GM12878 (cell line): ENCODE data around the gene SSBP4. TPM values are rescaled to one million over a fixed set of nuclear protein-coding genes. Genes with fewer than 3 reads are reported as not detected.

Experiments used
- FOXK2 ChIP-seq: fragments of 450-650 bp; IDR thresholded peaks from 2 replicates; pipeline ENCODE4 v1.6.1; 2017; ENCODE audit warnings: mild to moderate bottlenecking, moderate library complexity
- RAD21 ChIP-seq: IDR thresholded peaks from 2 replicates; pipeline ENCODE4 v1.6.1; 2011; ENCODE audit warnings: mild to moderate bottlenecking, low read depth, low read length, moderate library complexity; ENCODE audit not compliant: insufficient read depth
- RELA ChIP-seq: fragments of 450-650 bp; IDR thresholded peaks from 2 replicates; pipeline ENCODE4 v1.8.0; 2014; ENCODE audit warnings: borderline replicate concordance; ENCODE audit not compliant: partially characterized antibody
- SIN3A ChIP-seq: IDR thresholded peaks from 2 replicates; pipeline ENCODE4 v1.6.1; 2012; ENCODE audit warnings: low read depth, low read length, improper control_type of control experiment
- SRF ChIP-seq, 2 experiments: IDR thresholded peaks; 2 replicates each; pipeline ENCODE4 v1.6.1; 2011; ENCODE audit warnings: low read depth in 2 of 2, low read length in 2 of 2, mild to moderate bottlenecking in 1 of 2, moderate library complexity in 1 of 2
- ZNF217 ChIP-seq: fragments of 450-650 bp; IDR thresholded peaks from 2 replicates; pipeline ENCODE4 v1.6.1; 2017; ENCODE audit warnings: antibody characterized with exemption, mild to moderate bottlenecking
- ZNF24 ChIP-seq: fragments of 450-650 bp; IDR thresholded peaks from 2 replicates; pipeline ENCODE4 v1.6.1; 2017; ENCODE audit warnings: antibody characterized with exemption, mild to moderate bottlenecking
- polyA plus RNA-seq, 11 experiments: library from polyadenylated mRNA; depleted of rRNA in 4 of 11; unstranded in 6 of 11; stranded (reverse) in 5 of 11; fragments of >200 nt; fragmentation: Nextera tagmentation in 4 of 11; fragmentation: Illumina TruSeq in 1 of 11; extraction: Ambion mirVana in 4 of 11; extraction: Trizol in 1 of 11; gene quantifications; 1 replicate in 1 of 11; 2 replicates in 10 of 11; pipeline versions ENCODE4 v1.2.1 to v1.2.3, GENCODE V29; 2011 to 2016; ENCODE audit warnings: inconsistent platforms in 2 of 11, missing spikeins in 2 of 11, low read depth in 1 of 11
- total RNA-seq, 4 experiments: library from RNA; depleted of rRNA in 3 of 4; stranded (reverse); fragments of >200 nt in 3 of 4; fragmentation: Illumina TruSeq in 1 of 4; extraction: Trizol in 1 of 4; gene quantifications; 2 replicates each; pipeline versions ENCODE4 v1.2.1 to v1.2.3, GENCODE V29; 2013 to 2021
- TF ChIP-seq, protein P1 (sequence below): fragments of 450-650 bp; IDR thresholded peaks from 2 replicates; pipeline ENCODE4 v1.6.1; 2017; ENCODE audit warnings: mild to moderate bottlenecking, low read depth, inconsistent platforms; ENCODE audit not compliant: poor library complexity, severe bottlenecking
- TF ChIP-seq, protein P2 (sequence below): IDR thresholded peaks from 2 replicates; pipeline ENCODE4 v1.6.1; 2011; ENCODE audit warnings: borderline replicate concordance, low read depth, mild to moderate bottlenecking, moderate library complexity, low read length; ENCODE audit not compliant: insufficient read depth, poor library complexity, severe bottlenecking
- TF ChIP-seq, protein P3 (sequence below): IDR thresholded peaks from 2 replicates; pipeline ENCODE4 v1.6.1; 2011; ENCODE audit warnings: low read depth, mild to moderate bottlenecking, low read length, moderate library complexity, borderline replicate concordance; ENCODE audit errors: extremely low read depth

SSBP4 gene
- total and polyA plus RNA-seq, 10 of the 15 experiments (the other 5 are each of a cell fraction or from before 2014, with no cell fraction given): 0.37 to 150 (median 38.9) TPM

DNA sequence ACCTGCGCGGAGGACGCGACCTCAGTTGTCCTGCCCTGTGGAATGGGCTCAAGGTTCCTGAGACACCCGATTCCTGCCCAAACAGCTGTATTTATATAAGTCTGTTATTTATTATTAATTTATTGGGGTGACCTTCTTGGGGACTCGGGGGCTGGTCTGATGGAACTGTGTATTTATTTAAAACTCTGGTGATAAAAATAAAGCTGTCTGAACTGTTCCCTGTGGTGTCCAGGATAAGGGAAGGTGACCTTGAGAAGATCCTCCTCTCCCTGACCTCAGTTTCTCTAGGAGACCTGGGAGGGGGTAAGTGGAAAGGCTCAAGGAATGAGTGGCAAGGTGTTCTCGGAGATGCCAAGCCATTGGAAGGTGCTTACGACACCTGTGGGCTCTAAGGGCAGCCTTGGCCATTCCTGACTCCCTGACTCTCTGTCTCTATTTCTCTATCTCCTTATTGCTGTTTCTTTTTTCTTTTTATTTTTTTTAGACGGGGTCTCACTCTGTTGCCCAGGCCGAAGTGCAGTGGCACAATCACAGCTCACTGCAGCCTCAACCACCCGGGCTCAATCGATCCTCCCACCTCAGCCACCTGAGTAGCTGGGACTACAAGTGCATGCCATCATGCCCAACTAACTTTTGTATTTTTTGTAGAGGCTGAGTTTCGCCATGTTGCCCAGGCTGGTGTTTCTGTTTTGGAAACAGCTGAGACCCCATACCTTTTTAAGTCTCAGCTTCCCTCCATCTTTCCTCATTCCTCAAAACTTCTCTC is 30.1 kb upstream of the SSBP4 start (continued):
- TF ChIP-seq, protein P1, sequence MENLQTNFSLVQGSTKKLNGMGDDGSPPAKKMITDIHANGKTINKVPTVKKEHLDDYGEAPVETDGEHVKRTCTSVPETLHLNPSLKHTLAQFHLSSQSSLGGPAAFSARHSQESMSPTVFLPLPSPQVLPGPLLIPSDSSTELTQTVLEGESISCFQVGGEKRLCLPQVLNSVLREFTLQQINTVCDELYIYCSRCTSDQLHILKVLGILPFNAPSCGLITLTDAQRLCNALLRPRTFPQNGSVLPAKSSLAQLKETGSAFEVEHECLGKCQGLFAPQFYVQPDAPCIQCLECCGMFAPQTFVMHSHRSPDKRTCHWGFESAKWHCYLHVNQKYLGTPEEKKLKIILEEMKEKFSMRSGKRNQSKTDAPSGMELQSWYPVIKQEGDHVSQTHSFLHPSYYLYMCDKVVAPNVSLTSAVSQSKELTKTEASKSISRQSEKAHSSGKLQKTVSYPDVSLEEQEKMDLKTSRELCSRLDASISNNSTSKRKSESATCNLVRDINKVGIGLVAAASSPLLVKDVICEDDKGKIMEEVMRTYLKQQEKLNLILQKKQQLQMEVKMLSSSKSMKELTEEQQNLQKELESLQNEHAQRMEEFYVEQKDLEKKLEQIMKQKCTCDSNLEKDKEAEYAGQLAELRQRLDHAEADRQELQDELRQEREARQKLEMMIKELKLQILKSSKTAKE: no peak
- no peak for TF ChIP-seq ZNF24
- TF ChIP-seq RELA: no peak
- TF ChIP-seq, protein P2, sequence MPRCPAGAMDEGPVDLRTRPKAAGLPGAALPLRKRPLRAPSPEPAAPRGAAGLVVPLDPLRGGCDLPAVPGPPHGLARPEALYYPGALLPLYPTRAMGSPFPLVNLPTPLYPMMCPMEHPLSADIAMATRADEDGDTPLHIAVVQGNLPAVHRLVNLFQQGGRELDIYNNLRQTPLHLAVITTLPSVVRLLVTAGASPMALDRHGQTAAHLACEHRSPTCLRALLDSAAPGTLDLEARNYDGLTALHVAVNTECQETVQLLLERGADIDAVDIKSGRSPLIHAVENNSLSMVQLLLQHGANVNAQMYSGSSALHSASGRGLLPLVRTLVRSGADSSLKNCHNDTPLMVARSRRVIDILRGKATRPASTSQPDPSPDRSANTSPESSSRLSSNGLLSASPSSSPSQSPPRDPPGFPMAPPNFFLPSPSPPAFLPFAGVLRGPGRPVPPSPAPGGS: no peak
- TF ChIP-seq RAD21: no peak
- no peak for TF ChIP-seq SRF (IDR thresholded peaks at IDR 0.05; ENCODE audit: low read depth in 2 of 2, low read length in 2 of 2)
- TF ChIP-seq, protein P3, sequence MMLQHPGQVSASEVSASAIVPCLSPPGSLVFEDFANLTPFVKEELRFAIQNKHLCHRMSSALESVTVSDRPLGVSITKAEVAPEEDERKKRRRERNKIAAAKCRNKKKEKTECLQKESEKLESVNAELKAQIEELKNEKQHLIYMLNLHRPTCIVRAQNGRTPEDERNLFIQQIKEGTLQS: no peak
- no peak for TF ChIP-seq ZNF217
- no peak for TF ChIP-seq SIN3A
- TF ChIP-seq FOXK2: no peak
